GM21526 (cell line): ENCODE results near the gene RAB36.

Experiments used
- ATAC-seq: cut with Tn5 transposase; IDR thresholded peaks from one replicate; pipeline ENCODE4 v1.9.1; 2021; ENCODE audit warnings: moderate library complexity; ENCODE audit not compliant: unreplicated experiment, low FRiP score

The RAB36 gene

GRCh38 chr22:23202812-23203451 lies 57.7 kb downstream of the RAB36 start:
- ATAC-seq, result no peak

GRCh38 chr22:23203452-23204124 lies 58.3 kb downstream of the RAB36 start:
- no peak for ATAC-seq

- no peak for ATAC-seq
These were observed 58.8 kb downstream of the RAB36 start for GRCh38 chr22:23204125-23204488.

- ATAC-seq, result no peak
These were observed 59.4 kb downstream of the RAB36 start for GRCh38 chr22:23204541-23205157.

GRCh38 chr22:23205339-23206049 lies 60.2 kb downstream of the RAB36 start:
- ATAC-seq, result no peak

GRCh38 chr22:23206915-23207314 lies 61.6 kb downstream of the RAB36 start:
- ATAC-seq, result no peak

GRCh38 chr22:23207729-23208393 lies 62.6 kb downstream of the RAB36 start:
- ATAC-seq, result no peak

GRCh38 chr22:23210428-23211170 lies 65.3 kb downstream of the RAB36 start:
- no peak for ATAC-seq

GRCh38 chr22:23211622-23212021 lies 66.3 kb downstream of the RAB36 start:
- no peak for ATAC-seq

GRCh38 chr22:23212061-23213021 lies 67.1 kb downstream of the RAB36 start:
- no peak for ATAC-seq

- ATAC-seq, result no peak
These were observed 67.8 kb downstream of the RAB36 start for GRCh38 chr22:23213022-23213555.

GRCh38 chr22:23213581-23214334 lies 68.5 kb downstream of the RAB36 start:
- no peak for ATAC-seq
